Measurements from ENCODE around the gene RSU1.

Gene RSU1

DNA sequence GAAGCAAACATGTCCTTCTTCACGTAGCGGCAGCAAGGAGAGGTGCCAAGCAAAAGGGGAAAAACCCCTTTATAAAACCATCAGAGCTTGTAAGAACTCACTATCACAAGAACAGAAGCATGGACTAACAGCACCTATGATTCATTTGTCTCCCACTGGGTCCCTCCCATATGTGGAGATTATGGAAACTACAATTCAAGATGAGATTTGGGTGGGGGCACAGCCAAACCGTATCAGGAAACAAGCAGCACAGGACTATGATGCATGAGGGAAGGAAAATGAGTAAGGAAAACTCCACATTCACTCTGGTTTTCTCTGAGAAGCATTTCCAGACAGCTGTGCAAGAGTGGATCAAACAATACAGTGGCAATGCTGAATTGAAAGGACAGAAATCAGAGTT lies 81.6 kb downstream of the RSU1 start:
- no peak for DNase-seq

DNA sequence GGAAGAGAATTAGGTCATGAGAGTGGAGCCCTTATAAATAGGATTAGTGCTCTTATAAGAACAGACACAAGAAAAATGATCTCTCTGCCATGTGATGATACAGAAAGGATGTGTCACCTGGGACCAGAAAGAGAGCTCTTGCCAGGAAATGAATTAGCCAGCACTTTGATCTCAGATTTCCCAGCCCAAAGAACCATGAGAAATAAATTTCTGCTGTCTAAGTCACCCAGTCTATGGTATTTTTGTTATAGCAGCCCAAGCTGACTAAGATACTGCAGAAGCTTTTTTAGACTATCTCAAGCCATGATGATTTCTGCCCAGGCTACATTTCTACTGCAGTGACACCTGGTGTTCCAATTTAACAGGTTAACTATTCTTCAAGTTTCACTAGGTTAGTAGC lies 84.8 kb downstream of the RSU1 start:
- DNase-seq, result no peak

GRCh38 chr10:16728266-16728665 lies 89.0 kb downstream of the RSU1 start:
- no peak for DNase-seq

- no peak for DNase-seq
Observed at GRCh38 chr10:16727666-16728065, 89.6 kb downstream of the RSU1 start.

DNA sequence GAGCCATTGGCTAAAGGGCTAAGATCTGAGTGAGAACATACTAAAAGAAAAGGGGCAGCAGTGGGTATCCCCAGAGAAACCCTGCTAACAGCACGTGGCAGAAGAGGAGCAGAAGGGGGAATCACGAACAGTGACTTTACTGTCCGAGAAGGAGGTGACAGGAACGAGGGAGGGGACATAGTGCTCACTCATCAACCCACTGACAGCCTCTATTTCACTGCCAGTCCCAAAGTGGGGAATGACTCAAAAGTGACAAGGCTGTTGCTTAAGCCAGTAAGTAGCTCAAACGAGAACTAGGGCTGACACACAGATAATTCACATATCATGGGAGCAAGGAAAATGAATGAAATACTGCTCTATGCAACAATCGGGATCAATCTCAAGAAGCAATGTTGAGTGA lies 92.7 kb downstream of the RSU1 start:
- DNase-seq, result no peak

DNA sequence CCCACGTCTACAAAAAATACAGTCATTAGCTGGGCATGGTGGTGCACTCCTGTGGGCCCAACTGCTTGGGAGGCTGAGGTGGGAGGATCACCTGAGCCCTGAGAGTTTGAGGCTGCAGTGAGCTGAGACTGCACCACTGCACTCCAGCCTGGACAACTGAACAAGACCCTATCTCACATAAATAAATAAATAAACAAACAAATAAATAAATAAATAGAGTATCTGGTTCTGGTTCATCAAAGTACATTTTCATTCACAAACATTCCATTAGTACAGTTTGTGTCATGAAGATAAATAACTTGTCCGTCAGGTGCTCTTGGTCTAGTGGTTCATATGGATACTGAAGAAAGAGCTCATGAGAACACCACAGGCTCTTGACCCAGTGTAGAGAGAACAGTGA lies 96.4 kb downstream of the RSU1 start:
- DNase-seq, result no peak

DNA sequence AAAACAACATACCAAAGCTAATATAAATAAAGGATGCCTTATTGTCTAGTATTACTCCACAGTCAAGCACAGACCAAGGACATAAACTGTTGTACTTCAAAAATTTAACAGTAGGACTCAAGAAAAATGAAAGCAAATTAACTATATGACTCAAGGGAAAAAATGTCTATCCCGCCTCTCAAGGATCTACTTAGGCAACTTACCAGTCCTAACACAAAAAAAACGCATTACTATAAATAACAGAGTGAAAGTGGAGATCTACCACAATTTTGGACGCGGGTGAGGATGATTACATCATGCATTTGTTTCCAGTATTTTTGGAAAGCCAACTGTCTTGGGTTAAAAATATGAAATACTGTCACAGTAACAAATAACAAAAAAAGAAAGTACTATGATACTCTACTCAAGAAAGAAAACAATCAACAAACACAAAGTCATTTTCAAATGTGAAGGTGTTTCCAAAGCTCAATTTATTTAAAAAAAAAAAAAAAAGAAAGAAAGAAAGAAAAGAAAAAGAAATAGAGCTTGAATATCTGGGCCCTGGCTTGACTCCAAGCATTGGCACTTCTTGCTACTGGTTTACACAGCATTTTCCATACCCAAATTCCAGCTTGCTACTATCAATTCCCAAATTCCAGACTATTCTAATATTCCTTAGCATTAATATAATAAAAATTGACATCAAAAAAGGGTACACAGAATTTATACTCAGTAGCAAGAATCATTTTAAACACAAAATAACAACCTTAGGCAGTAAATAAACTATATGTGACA lies 99.4 kb downstream of the RSU1 start:
- no peak for DNase-seq

DNA sequence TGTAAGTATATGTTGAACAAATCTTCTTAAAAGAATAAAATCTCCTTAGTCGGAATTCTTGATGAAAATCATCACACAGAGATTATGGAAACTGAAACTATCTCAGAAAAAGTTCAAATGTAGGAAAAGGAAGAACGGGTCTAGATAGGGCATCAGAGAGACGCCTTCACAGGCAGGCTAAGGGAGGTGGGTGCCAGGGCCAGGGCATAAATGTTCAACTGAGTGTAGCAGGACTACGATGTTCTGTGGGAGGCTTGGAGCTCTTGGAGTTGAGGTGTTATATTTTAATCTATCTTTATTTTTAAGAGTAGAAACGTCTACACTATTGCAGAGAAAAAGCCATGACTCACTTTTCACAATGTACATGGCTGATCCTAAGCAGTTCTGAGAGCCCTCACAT lies 101.2 kb downstream of the RSU1 start:
- no peak for DNase-seq

- DNase-seq, result no peak
Observed at GRCh38 chr10:16713290-16713689, 103.9 kb downstream of the RSU1 start.

DNA sequence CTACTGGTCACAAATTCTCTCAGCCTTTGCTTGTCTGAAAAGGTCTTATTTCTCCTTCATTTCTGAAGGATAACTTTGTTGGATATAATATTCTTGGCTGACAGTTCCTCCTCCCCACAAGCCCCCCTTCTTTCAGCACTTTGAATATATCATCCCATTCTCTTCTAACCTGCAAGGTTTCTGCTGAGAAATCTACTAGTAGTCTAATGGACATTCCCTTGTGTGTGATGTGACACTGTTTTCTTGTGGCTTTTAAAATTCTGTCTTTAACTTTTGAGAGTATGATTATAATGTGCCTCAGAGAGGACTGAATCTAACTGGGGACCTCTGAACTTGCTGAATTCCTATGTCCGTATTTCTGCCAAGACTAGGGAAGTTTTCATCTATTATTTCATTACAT lies 104.3 kb downstream of the RSU1 start:
- DNase-seq, result no peak

DNA sequence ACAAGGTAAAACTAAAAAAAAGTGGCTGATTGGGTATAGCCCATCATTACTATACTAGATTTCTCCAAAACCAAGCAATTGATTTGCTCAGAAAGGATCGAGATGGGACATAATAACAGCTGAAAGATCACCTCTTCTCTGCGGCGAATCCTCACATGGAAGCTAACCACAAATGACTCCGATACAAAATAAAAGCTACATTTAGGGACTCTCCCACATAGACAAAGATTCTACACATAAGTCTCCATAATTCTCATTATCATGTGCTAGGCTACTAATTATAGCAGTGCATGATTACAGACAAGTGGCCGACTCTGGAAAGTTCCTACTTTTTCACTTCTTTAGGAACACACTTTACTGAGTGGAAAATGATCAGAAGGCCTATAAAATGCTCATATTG lies 116.9 kb downstream of the RSU1 start:
- DNase-seq, result no peak

DNA sequence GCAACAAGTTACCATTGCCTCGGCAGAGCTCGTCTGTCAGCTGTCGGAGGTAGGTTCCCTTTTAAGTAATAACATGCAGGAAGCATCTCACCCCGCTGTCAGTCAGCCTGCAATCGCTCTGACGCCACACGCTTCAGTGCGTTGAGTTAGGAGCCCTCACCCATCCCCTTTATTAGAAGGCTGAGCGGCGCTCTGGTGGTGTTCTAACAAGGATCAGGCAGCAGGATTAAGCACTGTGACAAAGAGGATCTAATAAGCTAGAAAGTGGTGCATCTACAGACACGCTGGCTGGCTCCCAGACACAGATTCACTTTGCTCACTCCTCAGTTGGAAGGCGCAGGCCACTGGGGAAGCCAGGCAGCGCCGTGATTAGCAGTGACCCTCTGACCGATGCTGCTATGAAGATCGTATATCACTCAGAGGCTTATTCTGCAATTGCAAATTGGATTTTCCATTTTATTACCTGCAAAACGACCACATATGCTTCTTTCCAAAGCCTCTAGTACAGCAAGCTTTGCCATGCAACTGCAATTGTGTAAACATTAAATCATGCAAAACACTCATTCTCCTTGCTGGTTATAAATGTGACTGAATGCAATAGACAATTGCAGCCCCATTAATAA lies 117.7 kb downstream of the RSU1 start:
- no peak for DNase-seq

- DNase-seq, result no peak
Observed at GRCh38 chr10:16698461-16698860, 118.8 kb downstream of the RSU1 start.

DNA sequence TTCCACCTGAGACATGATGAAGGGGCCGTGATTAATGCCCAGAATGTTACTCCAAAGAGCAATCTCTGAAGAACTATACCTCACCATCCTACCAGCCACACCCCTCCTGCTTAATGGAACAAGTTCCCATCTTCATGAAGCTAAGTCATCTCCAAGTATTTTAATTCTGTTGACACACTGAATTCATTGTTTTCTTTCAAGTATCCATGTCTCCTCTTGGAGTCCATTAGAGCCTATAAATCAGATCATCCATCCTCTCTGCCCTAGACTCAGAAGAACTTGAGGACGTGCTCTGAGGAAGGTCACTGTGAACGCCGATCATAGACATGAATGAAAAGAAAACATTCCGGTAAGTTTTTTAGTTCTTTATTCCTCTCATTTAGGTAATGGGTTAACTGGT lies 126.8 kb downstream of the RSU1 start:
- DNase-seq, result no peak

DNA sequence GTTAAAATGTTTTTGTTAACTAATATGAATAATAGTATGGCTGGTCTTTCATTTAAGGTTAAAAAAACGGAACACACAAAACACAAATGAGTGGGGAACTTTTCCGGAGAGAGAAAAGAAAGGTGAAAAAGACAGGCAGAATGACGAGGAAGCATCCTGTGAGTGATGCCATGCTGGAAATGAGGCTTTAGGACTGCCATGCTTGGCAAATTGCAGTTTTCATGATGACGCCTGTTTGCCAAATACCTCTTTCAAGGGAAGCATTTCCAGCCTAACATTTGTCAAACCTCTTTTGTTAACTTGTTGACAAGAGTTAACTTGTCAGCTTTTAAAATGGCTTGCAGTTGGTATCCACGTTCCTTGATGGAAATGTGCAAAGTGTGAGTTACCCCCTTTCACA lies 127.5 kb downstream of the RSU1 start:
- DNase-seq, result no peak

- DNase-seq, result no peak
Observed at GRCh38 chr10:16689227-16689626, 128.0 kb downstream of the RSU1 start.

DNA sequence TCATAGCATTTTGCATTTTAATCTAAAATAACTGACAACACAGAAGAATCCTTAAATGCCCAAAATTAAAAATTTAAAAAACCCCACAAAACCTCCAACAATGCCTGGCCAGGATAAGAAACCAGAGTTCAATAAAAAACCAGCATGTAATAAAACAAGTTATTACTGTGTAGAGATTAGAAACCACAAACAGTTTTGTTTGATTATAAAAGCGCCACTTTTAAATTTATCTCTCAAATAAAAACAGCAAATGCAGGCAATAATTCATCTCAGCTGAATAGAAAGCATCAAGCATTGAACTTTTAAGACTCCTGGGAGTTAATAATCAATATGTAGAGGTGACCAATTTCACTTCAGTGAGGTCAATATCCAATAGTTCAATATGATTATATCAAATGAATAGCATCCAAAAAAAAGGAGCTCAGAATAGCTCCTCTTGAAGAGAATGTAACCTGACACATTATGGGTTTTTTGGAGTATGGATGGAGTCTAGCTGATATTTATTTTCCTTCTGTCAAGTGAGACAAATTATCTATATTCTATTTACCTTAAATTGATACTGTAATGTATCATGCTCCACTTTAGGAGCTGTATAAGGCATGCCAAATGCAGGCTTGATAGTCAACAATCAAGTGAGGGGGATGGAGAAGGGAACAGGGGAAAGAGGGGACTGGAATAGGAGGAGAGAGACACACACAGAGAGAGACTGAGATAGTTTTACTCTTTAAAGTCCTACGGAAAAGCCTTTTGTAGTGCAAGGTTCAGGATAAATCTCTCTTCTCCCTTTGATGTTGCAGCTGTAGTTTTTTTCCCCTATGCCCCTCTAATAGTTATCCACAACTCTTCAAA lies 130.9 kb downstream of the RSU1 start:
- no peak for DNase-seq

GRCh38 chr10:16685551-16685950 lies 131.7 kb downstream of the RSU1 start:
- DNase-seq, result no peak

DNA sequence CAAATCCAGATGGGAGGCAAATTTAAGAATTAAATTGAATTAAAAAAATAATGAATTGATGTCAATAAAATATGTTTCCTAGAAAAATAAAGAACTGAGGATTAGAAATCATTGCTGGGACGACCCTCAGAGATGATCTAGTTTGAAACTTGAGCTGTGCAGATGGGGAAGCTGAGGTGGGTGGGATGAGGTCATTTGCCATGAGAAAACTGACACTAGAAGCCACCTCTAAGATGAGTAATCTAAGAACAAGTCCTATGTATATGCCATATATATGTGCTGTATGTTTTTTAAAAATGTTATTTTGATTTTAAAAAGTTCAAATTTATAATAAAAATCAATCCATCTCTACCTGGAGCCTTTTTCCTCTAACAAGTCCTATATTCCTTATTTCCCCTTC lies 135.7 kb downstream of the RSU1 start:
- DNase-seq, result no peak

DNA sequence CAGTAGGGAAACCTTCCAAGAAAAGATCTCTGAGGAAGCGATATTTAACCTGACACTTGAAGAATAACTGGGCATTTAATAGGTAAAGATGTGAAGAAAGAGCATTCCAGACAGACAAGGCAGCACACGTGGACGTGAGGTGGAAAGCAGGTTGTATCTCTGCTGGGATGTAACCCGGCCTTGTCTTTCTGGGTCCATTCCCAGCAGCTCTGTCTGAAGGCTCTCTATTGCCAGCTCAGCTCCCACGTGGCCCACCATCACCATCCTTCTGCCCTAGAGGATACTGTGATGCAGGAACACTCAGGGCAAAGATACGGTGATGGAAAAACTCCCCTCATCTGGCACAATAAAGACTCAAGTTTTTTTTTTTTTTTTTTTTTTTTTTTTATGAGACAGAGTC lies 137.7 kb downstream of the RSU1 start:
- DNase-seq, result no peak

DNA sequence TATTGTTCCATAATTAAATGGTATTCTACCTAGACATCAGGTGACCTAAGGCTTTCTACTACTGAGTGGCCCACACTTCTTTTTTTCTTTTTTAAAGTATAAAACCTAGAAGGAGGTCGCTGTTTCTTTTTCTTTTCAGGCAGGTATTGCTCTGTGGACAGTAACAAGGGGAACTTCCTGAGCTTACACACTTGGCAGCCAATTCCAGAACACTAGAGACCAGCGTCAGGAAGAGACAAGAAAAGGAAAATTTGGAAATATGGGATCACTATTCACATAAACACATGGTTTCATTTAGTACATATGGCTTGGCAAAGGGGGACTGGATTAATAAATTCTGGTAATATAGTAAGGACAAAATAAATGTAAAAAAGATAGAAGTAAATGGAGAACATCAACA lies 141.9 kb downstream of the RSU1 start:
- no peak for DNase-seq

DNA sequence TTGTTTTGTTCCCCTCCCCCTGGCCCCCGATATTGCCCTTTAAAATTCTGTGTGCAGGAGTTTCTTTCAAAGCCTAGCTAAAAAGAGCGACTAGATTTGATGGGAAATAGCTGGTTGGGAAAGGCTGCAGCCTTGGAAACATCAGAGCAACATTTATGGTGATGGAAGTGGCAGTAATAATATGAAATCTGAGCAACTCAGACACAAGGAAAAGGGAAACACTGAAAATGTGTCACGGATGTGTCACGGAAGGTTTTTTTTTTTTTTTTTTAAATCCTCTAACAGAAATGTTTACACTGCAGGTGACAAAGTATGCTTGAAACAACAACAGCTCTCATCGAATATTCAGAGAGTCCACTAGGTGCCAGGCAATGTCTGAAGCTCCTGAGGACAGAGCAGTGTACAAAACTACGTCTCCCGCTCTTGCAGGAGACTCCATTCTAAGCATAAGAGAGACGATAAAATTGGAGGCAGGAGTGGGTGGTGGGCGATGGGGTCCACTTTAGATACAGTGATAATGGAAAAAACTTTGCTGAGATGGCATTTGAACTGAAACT lies 143.0 kb downstream of the RSU1 start:
- no peak for DNase-seq

GRCh38 chr10:16673443-16673842 lies 143.8 kb downstream of the RSU1 start:
- no peak for DNase-seq

GRCh38 chr10:16663444-16663843 lies 153.8 kb downstream of the RSU1 start:
- DNase-seq, result no peak
